ENCODE results near the gene MED22.

MED22 gene

DNA sequence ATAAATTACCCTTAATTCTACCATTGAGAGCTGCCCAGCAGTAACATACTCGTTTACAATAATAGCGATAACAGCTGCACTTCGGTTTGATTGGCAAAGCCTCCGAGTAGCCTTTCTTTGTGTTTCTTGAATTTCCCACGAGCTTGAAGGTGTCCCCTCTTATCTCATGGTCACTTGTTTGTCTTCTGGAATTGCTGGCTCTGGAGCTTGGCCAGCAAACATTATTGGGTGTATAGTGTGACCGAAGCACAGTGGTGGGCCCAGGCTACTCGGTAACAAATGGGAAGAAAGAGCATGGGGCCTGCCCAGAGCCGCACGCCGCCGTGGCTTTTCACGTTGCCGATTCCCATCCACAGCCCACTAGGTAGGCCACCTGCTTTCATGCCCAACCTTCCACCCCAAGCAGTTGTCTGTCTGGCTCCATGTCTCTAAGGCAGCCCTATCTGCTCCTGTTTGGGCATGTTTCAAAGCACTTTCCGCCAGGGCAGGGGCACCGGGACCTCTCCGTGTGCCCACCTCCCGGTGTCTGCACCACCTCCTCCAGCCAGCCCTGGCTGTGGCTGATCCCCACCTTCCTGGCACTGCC is 36.9 kb upstream of the MED22 start:
- Histone ChIP-seq H3K36me3 (no peaks in the 10 kb centered on the region), H3K4me1 (ENCODE audit: control insufficient read depth in 1 of 2, insufficient read depth in 1 of 2, low read depth in 1 of 2, low read length in 1 of 2) (no peaks in the 10 kb centered on the region), H3K27me3 (no peaks in the 10 kb centered on the region), H3K27ac (no peak overlapping the region), H3K4me3 (ENCODE audit: low read depth in 1 of 2, low read length in 1 of 2) (no peak overlapping the region), H3K9me3 (no peaks in the 10 kb centered on the region)
- TF ChIP-seq, protein P1, sequence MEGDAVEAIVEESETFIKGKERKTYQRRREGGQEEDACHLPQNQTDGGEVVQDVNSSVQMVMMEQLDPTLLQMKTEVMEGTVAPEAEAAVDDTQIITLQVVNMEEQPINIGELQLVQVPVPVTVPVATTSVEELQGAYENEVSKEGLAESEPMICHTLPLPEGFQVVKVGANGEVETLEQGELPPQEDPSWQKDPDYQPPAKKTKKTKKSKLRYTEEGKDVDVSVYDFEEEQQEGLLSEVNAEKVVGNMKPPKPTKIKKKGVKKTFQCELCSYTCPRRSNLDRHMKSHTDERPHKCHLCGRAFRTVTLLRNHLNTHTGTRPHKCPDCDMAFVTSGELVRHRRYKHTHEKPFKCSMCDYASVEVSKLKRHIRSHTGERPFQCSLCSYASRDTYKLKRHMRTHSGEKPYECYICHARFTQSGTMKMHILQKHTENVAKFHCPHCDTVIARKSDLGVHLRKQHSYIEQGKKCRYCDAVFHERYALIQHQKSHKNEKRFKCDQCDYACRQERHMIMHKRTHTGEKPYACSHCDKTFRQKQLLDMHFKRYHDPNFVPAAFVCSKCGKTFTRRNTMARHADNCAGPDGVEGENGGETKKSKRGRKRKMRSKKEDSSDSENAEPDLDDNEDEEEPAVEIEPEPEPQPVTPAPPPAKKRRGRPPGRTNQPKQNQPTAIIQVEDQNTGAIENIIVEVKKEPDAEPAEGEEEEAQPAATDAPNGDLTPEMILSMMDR (IDR thresholded peaks at IDR 0.05): no peak

DNA sequence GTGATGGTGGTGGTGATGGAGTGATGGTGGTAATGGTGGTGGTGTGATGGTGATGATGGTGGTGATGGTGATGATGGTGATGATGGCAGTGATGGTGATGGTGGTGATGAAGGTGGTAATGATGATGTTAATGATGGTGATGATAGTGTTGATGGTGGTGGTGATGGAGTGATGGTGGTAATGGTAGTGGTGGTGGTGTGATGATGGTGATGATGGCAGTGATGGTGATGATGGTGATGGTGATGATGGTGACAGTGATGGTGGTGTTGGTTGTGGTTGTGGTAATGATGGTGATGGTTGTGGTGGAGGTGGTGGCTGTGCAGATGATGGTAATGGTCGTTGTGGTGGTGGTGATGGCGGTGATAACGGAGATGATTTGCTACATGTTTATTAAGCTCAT is 35.5 kb upstream of the MED22 start:
- Histone ChIP-seq H3K36me3 (no peaks in the 10 kb centered on the region), H3K27me3 (no peaks in the 10 kb centered on the region), H3K9me3 (no peaks in the 10 kb centered on the region), H3K4me3 (ENCODE audit: low read depth in 1 of 2, low read length in 1 of 2) (no peak overlapping the region), H3K4me1 (ENCODE audit: control insufficient read depth in 1 of 2, insufficient read depth in 1 of 2, low read depth in 1 of 2, low read length in 1 of 2) (peaks cover 7% of the 10 kb centered on the region in 2 experiments), H3K27ac (no peak overlapping the region)
- TF ChIP-seq, protein P1 (IDR thresholded peaks at IDR 0.05): no peak

DNA sequence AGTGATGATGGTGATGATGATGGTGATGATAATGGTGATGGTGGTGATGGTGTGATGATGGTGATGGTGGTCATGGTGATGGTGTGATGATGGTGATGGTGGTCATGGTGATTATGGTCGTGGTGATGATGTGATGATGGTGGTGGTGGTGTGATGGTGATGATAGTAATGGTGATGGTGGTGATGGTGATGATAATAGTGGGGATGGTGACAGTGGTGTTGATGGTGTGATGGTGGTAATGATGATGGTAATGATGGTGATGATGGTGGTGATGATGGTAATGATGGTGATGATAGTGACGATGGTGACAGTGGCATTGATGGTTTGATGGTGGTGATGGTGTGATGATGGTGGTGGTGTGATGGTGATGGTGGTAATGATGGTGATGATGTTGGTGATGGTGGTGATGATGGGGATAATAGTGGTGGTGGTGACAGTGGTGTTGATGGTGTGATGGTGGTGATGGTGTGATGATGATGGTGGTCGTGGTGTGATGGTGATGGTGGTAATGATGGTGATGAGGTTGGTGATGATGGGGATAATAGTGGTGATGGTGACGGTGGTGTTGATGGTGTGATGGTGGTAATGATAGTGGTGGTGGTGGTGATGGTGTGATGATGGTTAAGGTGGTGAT is 34.7 kb upstream of the MED22 start:
- TF ChIP-seq, protein P1 (IDR thresholded peaks at IDR 0.05): no peak
- H3K27me3 ChIP-seq: no peaks in the 10 kb centered on the region

DNA sequence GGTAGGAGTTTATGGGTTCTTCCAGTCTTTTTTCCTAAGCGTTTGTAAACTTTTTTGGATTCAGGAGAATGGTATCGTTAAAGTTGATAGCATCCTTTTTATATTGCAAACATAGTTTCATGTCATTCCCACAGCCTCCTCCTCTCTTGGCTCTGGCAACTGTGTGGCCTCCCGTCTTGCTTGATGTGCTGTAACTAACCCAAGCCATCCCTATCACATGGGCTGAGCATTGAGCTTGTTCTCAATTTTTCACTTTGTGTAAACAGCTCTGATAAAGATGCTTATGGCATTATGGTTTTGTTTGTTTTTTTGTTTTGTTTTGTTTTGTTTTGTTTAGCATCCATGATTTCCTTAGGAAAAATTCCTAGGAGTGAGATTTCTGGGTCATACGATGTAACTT is 32.8 kb upstream of the MED22 start:
- Histone ChIP-seq H3K4me3 (ENCODE audit: low read depth in 1 of 2, low read length in 1 of 2) (no peak overlapping the region), H3K36me3 (no peaks in the 10 kb centered on the region), H3K9me3 (no peaks in the 10 kb centered on the region), H3K27ac (no peak overlapping the region), H3K4me1 (ENCODE audit: control insufficient read depth in 1 of 2, insufficient read depth in 1 of 2, low read depth in 1 of 2, low read length in 1 of 2) (peaks cover 15 to 20% of the 10 kb centered on the region in 2 experiments), H3K27me3 (no peaks in the 10 kb centered on the region)
- TF ChIP-seq, protein P1 (IDR thresholded peaks at IDR 0.05): no peak

More for the DNA sequence above, 34.7 kb upstream of the MED22 start:
- no peaks in the 10 kb centered on the region for H3K9me3 ChIP-seq
- no peak overlapping the region for H3K27ac ChIP-seq
- no peak overlapping the region for H3K4me3 ChIP-seq (ENCODE audit: low read depth in 1 of 2, low read length in 1 of 2)
- no peaks in the 10 kb centered on the region for H3K36me3 ChIP-seq
- peaks cover 10 to 12% of the 10 kb centered on the region in 2 experiments for H3K4me1 ChIP-seq (ENCODE audit: control insufficient read depth in 1 of 2, insufficient read depth in 1 of 2, low read depth in 1 of 2, low read length in 1 of 2)

DNA sequence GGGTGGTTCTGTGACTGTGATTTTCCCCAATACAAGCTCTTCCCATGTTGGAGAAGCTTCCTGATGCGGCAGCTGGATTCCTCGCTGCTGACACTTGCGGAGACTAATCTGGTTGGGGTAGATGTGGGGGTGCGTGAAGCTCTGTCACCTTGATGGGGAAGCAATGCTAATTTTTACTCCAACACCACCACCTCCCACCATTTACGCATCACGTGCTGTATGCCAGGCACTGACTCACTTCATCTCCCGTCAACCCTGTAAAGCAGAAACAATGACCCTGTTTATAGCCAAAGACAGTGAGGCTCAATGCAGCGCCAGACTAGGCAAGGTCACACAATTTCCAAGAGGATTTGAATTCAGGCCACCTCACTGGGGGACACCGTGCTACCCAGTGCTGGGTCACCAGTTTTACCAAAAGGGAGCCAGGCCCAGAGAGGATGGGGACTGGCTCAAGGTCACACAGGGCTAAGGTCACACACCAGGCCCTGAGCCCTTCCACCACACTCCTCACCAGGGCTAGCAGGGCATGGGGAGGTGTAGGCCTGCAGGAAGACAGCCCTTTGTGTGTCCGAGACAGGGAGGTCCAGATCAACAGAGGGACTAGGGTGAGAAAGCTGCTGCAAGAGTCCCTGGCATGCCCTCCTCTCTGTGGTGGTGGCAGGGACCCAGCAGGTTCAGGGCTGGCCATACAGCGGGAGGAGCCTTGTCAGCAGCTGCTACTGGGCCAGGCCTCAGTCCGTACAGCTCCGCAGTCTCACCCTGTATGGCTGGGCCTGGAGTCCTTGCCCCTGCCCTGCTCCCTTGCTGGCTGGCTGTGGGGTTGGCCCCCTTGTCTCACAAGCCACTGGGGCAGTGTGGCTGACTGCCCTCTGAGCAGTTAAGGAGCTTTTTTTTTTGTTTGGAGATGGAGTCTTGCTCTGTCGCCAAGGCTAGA is 31.5 kb upstream of the MED22 start:
- H3K27me3 ChIP-seq: no peaks in the 10 kb centered on the region
- H3K4me3 ChIP-seq (ENCODE audit: low read depth in 1 of 2, low read length in 1 of 2): no peak overlapping the region
- H3K4me1 ChIP-seq (ENCODE audit: control insufficient read depth in 1 of 2, insufficient read depth in 1 of 2, low read depth in 1 of 2, low read length in 1 of 2): peaks cover 25 to 31% of the 10 kb centered on the region in 2 experiments
- no peaks in the 10 kb centered on the region for H3K36me3 ChIP-seq
- H3K27ac ChIP-seq: no peak overlapping the region
- H3K9me3 ChIP-seq: no peaks in the 10 kb centered on the region
- TF ChIP-seq, protein P1 (IDR thresholded peaks at IDR 0.05): no peak
